CD14-positive monocyte (primary cell): ENCODE results near the gene NR1D1. TPM values are rescaled to one million over a fixed set of nuclear protein-coding genes. Genes with fewer than 3 reads are reported as not detected.

Experiments used
- DNase-seq, 3 donors: peaks; one replicate each; pipeline ENCODE4 v3.0.0-alpha.2; 2011 to 2022
- H2AFZ ChIP-seq: 2 replicates; pipeline ENCODE4 v1.6.0; 2012; ENCODE audit warnings: mild to moderate bottlenecking, low read depth, low read length, inconsistent platforms; ENCODE audit not compliant: insufficient read depth, poor library complexity, severe bottlenecking
- H3K27ac ChIP-seq, 2 donors: 1 replicate in 1 of 2; 2 replicates in 1 of 2; pipeline ENCODE4 v1.5.1; 2012 to 2013; ENCODE audit warnings: low read length in 2 of 2, control low read depth in 1 of 2, inconsistent platforms in 1 of 2, low read depth in 1 of 2, mild to moderate bottlenecking in 1 of 2
- H3K27me3 ChIP-seq, 2 donors: one replicate each; pipeline versions ENCODE4 v1.6.0 to v1.6.1; 2011 to 2013; ENCODE audit warnings: low read length in 2 of 2; ENCODE audit not compliant: control insufficient read depth in 2 of 2, insufficient read depth in 2 of 2
- H3K36me3 ChIP-seq, 2 donors: replicated peaks in 1 of 2; 1 replicate in 1 of 2; 2 replicates in 1 of 2; pipeline versions ENCODE4 v1.5.1 to v1.6.1; 2012 to 2013; ENCODE audit warnings: low read length in 2 of 2, control low read depth in 1 of 2, inconsistent platforms in 1 of 2, mild to moderate bottlenecking in 1 of 2; ENCODE audit not compliant: insufficient read depth in 2 of 2, control insufficient read depth in 1 of 2
- H3K4me1 ChIP-seq, 2 donors: 1 replicate in 1 of 2; 2 replicates in 1 of 2; pipeline versions ENCODE4 v1.5.1 to v1.6.1; 2012 to 2013; ENCODE audit warnings: low read length in 2 of 2, control low read depth in 1 of 2, inconsistent platforms in 1 of 2, mild to moderate bottlenecking in 1 of 2, moderate library complexity in 1 of 2; ENCODE audit not compliant: insufficient read depth in 2 of 2, control insufficient read depth in 1 of 2
- H3K4me2 ChIP-seq: replicated peaks from 2 replicates; pipeline ENCODE3; 2012; ENCODE audit warnings: low read length, moderate library complexity, mild to moderate bottlenecking; ENCODE audit not compliant: poor library complexity, severe bottlenecking; ENCODE audit errors: extremely low read depth
- H3K4me3 ChIP-seq, 3 experiments: fragments of 200-600 bp in 1 of 3; sonication (generic) in 1 of 3; replicated peaks in 1 of 3; 1 replicate in 2 of 3; 2 replicates in 1 of 3; pipeline ENCODE4 v1.5.1; 2011 to 2013; ENCODE audit warnings: low read length in 3 of 3, mild to moderate bottlenecking in 3 of 3, control low read depth in 2 of 3, low read depth in 2 of 3, inconsistent platforms in 1 of 3, moderate library complexity in 1 of 3
- H3K79me2 ChIP-seq: 2 replicates; pipeline ENCODE4 v1.6.0; 2012; ENCODE audit warnings: mild to moderate bottlenecking, control low read depth, inconsistent platforms, low read length, moderate library complexity; ENCODE audit not compliant: insufficient read depth
- H3K9ac ChIP-seq: 2 replicates; pipeline ENCODE4 v1.6.0; 2017; ENCODE audit warnings: low read length, mild to moderate bottlenecking; ENCODE audit not compliant: insufficient read depth, poor library complexity, severe bottlenecking
- H3K9me3 ChIP-seq, 2 donors: replicated peaks in 1 of 2; 1 replicate in 1 of 2; 2 replicates in 1 of 2; pipeline versions ENCODE4 v1.5.1 to v1.6.1; 2012 to 2013; ENCODE audit warnings: low read length in 2 of 2, control low read depth in 1 of 2; ENCODE audit not compliant: control insufficient read depth in 1 of 2, insufficient read depth in 1 of 2
- H4K20me1 ChIP-seq: 2 replicates; pipeline ENCODE4 v1.6.0; 2012; ENCODE audit warnings: mild to moderate bottlenecking, low read length, control low read depth, moderate library complexity; ENCODE audit not compliant: insufficient read depth
- H3K27ac Mint-ChIP-seq, 7 donors: one replicate each; pipeline ENCODE4 v1.8.0; 2020; ENCODE audit warnings: mild to moderate bottlenecking in 7 of 7, mixed read lengths in 7 of 7, moderate library complexity in 6 of 7, inconsistent platforms in 2 of 7
- H3K27me3 Mint-ChIP-seq, 3 donors: one replicate each; pipeline ENCODE4 v1.8.0; 2021 to 2022; ENCODE audit warnings: low read depth in 3 of 3, mild to moderate bottlenecking in 3 of 3, mixed read lengths in 3 of 3, moderate library complexity in 3 of 3, inconsistent platforms in 1 of 3
- H3K36me3 Mint-ChIP-seq, 2 donors: one replicate each; pipeline ENCODE4 v1.8.0; 2020; ENCODE audit warnings: mixed read lengths in 2 of 2, inconsistent platforms in 1 of 2, mild to moderate bottlenecking in 1 of 2
- H3K4me1 Mint-ChIP-seq: one replicate; pipeline ENCODE4 v1.8.0; 2020; ENCODE audit warnings: mild to moderate bottlenecking, mixed read lengths
- H3K4me3 Mint-ChIP-seq, 2 donors: one replicate each; pipeline ENCODE4 v1.8.0; 2020; ENCODE audit warnings: mild to moderate bottlenecking in 2 of 2, mixed read lengths in 2 of 2, moderate library complexity in 1 of 2
- H3K9me3 Mint-ChIP-seq, 7 donors: one replicate each; pipeline ENCODE4 v1.8.0; 2020 to 2022; ENCODE audit warnings: mixed read lengths in 7 of 7, mild to moderate bottlenecking in 6 of 7, moderate library complexity in 6 of 7, inconsistent platforms in 2 of 7
- CTCF ChIP-seq: fragments of 200-600 bp; IDR thresholded peaks from one replicate; pipeline ENCODE4 v1.8.0; 2022; ENCODE audit warnings: antibody characterized with exemption, mild to moderate bottlenecking
- WGBS: methylation state at CpG from one replicate; pipeline ENCODE4 v1.1.5; 2013; ENCODE audit warnings: missing lambda C conversion rate; ENCODE audit not compliant: insufficient coverage; 5-methylcytosine and 5-hydroxymethylcytosine counted together
- intact Hi-C, 2 donors: fragments of 100-400 bp; cut with micrococcal nuclease; formaldehyde crosslinking; loops; one replicate each; pipeline versions ENCODE4 v1.15.0 to v1.15.1; 2023
- polyA plus RNA-seq, 3 donors: library from polyadenylated mRNA; depleted of rRNA in 1 of 3; unstranded in 2 of 3; stranded (reverse) in 1 of 3; fragments of 300-500 nt in 2 of 3; fragments of >200 nt in 1 of 3; fragmentation: Illumina TruSeq in 2 of 3; gene quantifications; 1 replicate in 2 of 3; 2 replicates in 1 of 3; pipeline ENCODE4 v1.2.3, GENCODE V29; 2012 to 2021

Gene NR1D1
- polyA plus RNA-seq, 3 donors = 0.28 to 4.9 (median 0.31) TPM

- Histone ChIP-seq H2AFZ (no peak overlapping the region), H3K9ac (peak overlapping the region; percentile 84), H4K20me1 (peaks cover 8% of the 10 kb centered on the region), H3K27ac (peak overlapping the region; percentile 78 to 98), H3K4me2 (peak overlapping the region; percentile 85), H3K4me3 (peak overlapping the region; percentile 35 to 78 (median 36)), H3K36me3 (peaks cover 1 to 3% of the 10 kb centered on the region in 2 donors), H3K9me3 (no peaks in the 10 kb centered on the region), H3K79me2 (no peaks in the 10 kb centered on the region), H3K4me1 (peaks cover 68 to 70% of the 10 kb centered on the region in 2 donors), H3K27me3 (no peaks in the 10 kb centered on the region)
- H3K9me3 Mint-ChIP-seq = peaks cover 0 to 5% (median 0%) of the 10 kb centered on the region in 7 donors
- peak overlapping the region; percentile 87 to 95 for H3K4me3 Mint-ChIP-seq
- peaks cover 17 to 22% of the 10 kb centered on the region in 2 donors for H3K36me3 Mint-ChIP-seq
- H3K27ac Mint-ChIP-seq = peak overlapping the region; percentile 96 to 99 (median 98)
- TF ChIP-seq CTCF = no peak
- intact Hi-C loops = loop anchor here (1.0 to 5.0 kb wide), 4 partner anchors 9 to 224 kb away; partner anchors contain the start of gene THRA (in 2 of the 2)
- peaks cover 79% of the 10 kb centered on the region for H3K4me1 Mint-ChIP-seq
- DNase-seq = peak; percentile 99 to 100 (median 100)
- 0% methylated on average over 42 of the region's 52 CpGs for WGBS
- peaks cover 0 to 5% (median 0%) of the 10 kb centered on the region in 3 donors for H3K27me3 Mint-ChIP-seq
These were observed 1.4 kb downstream of the NR1D1 start for GRCh38 chr17:40098846-40099618.

- WGBS = 72% methylated on average over 3 of the region's 9 CpGs
- Histone ChIP-seq H3K9ac (peak overlapping the region; percentile 67), H3K27ac (peak overlapping the region; percentile 78 to 98), H3K9me3 (no peaks in the 10 kb centered on the region), H3K4me1 (peaks cover 68 to 70% of the 10 kb centered on the region in 2 donors), H3K36me3 (peaks cover 9 to 11% of the 10 kb centered on the region in 2 donors), H3K27me3 (no peaks in the 10 kb centered on the region), H3K79me2 (no peaks in the 10 kb centered on the region), H4K20me1 (peaks cover 8% of the 10 kb centered on the region), H3K4me2 (peak overlapping the region; percentile 85), H3K4me3 (peak overlapping the region in 1 of 3 experiments; percentile 61), H2AFZ (no peak overlapping the region)
- H3K9me3 Mint-ChIP-seq = peaks cover 0 to 5% (median 0%) of the 10 kb centered on the region in 7 donors
- H3K36me3 Mint-ChIP-seq = peaks cover 26 to 30% of the 10 kb centered on the region in 2 donors
- intact Hi-C loops = loop anchor here (2.0 to 5.0 kb wide), 3 partner anchors 36 to 225 kb away; partner anchors contain the start of gene THRA (in 2 of the 2)
- no peak for TF ChIP-seq CTCF
- DNase-seq = peak; percentile 69 to 75 (median 73)
- H3K27me3 Mint-ChIP-seq = peaks cover 0 to 5% (median 0%) of the 10 kb centered on the region in 3 donors
- H3K4me1 Mint-ChIP-seq = peaks cover 80% of the 10 kb centered on the region
- H3K4me3 Mint-ChIP-seq = peak overlapping the region; percentile 85 to 87
- peak overlapping the region; percentile 96 to 99 (median 98) for H3K27ac Mint-ChIP-seq
These were observed 2.2 kb downstream of the NR1D1 start for GRCh38 chr17:40097931-40098845.
